GM12878 (cell line): ENCODE measurements around the gene PFKFB2. TPM values are rescaled to one million over a fixed set of nuclear protein-coding genes. Genes with fewer than 3 reads are reported as not detected.

ENCODE experiments used
- ATAC-seq: fragments of 200-7000 bp; cut with Tn5 transposase; 3 replicates; pipeline ENCODE4 v1.9.1; 2020; ENCODE audit warnings: mild to moderate bottlenecking, moderate library complexity
- BruUV-seq: library from RNA; stranded (reverse); fragments of 400-500 nt; replicated peaks from 2 replicates; lab custom pipeline; 2021; lab: Mats Ljungman, UMichigan
- CTCF ChIA-PET: fragments of 300-600 bp; sonication (Branson Sonifier 250); formaldehyde crosslinking; extraction: SDS; loops from one replicate; lab custom pipeline; 2021; ENCODE audit warnings: inconsistent platforms; lab: Yijun Ruan, JAX
- POLR2A ChIA-PET: fragments of 350-600 bp; formaldehyde crosslinking; extraction: SDS; loops from one replicate; lab custom pipeline; 2021; ENCODE audit warnings: inconsistent platforms; lab: Charles Lee
- RAD21 ChIA-PET: fragments of 300-600 bp; sonication (Branson Sonifier 250); formaldehyde crosslinking; loops from one replicate; lab custom pipeline; 2023; ENCODE audit warnings: antibody characterized with exemption; ENCODE audit not compliant: unreplicated experiment; lab: Charles Lee
- SMC1A ChIA-PET: fragments of 300-600 bp; sonication (Branson Sonifier 250); formaldehyde crosslinking; loops from one replicate; lab custom pipeline; 2023; ENCODE audit not compliant: unreplicated experiment, uncharacterized antibody; lab: Charles Lee
- DNase-seq: peaks from one replicate; pipeline ENCODE4 v3.0.0-alpha.2; 2011; ENCODE audit warnings: low read depth, low spot score
- FAIRE-seq: peaks from 3 replicates; lab custom pipeline; 2011; peaks lifted over from hg19 to GRCh38; lab: Jason Lieb, UNC
- H2AFZ ChIP-seq: 2 replicates; pipeline ENCODE4 v1.6.0; 2011; ENCODE audit warnings: low read depth, low read length, control low read depth; ENCODE audit not compliant: control insufficient read depth
- H3K27ac ChIP-seq: 2 replicates; pipeline ENCODE4 v1.5.1; 2011; ENCODE audit warnings: control low read depth; ENCODE audit not compliant: control insufficient read depth, insufficient read depth
- H3K27me3 ChIP-seq, 2 experiments: replicated peaks in 1 of 2; 2 replicates each; pipeline versions ENCODE4 v1.6.0 to v1.6.1; 2011; ENCODE audit warnings: low read length in 1 of 2; ENCODE audit not compliant: control insufficient read depth in 2 of 2, insufficient read depth in 2 of 2
- H3K36me3 ChIP-seq, 2 experiments: 2 replicates each; pipeline ENCODE4 v1.5.1; 2011; ENCODE audit warnings: low read length in 1 of 2; ENCODE audit not compliant: control insufficient read depth in 2 of 2, insufficient read depth in 2 of 2
- H3K4me1 ChIP-seq: 2 replicates; pipeline ENCODE4 v1.6.1; 2011; ENCODE audit warnings: mild to moderate bottlenecking, low read length, moderate library complexity, mixed read lengths; ENCODE audit not compliant: control insufficient read depth, insufficient read depth
- H3K4me2 ChIP-seq: 2 replicates; pipeline ENCODE4 v1.6.0; 2011; ENCODE audit warnings: control low read depth; ENCODE audit not compliant: control insufficient read depth, insufficient read depth
- H3K4me3 ChIP-seq: fragments of 200-600 bp; sonication (generic); 2 replicates; pipeline ENCODE4 v1.5.1; 2016
- H3K79me2 ChIP-seq: 2 replicates; pipeline ENCODE4 v1.6.0; 2011; ENCODE audit warnings: low read length; ENCODE audit not compliant: control insufficient read depth, insufficient read depth
- H3K9ac ChIP-seq: 2 replicates; pipeline ENCODE4 v1.8.0; 2011; ENCODE audit warnings: low read length, control low read depth, mixed read lengths; ENCODE audit not compliant: control insufficient read depth, insufficient read depth
- H3K9me3 ChIP-seq: replicated peaks from 3 replicates; pipeline ENCODE4 v1.5.1; 2011; ENCODE audit warnings: mild to moderate bottlenecking, low read length; ENCODE audit not compliant: control insufficient read depth, insufficient read depth
- H4K20me1 ChIP-seq: 2 replicates; pipeline ENCODE4 v1.6.0; 2011; ENCODE audit not compliant: control insufficient read depth, insufficient read depth
- BACH1 ChIP-seq: fragments of 450-650 bp; IDR thresholded peaks from 2 replicates; pipeline ENCODE4 v1.6.1; 2017; ENCODE audit warnings: mild to moderate bottlenecking, borderline replicate concordance
- CTCF ChIP-seq, 3 experiments: IDR thresholded peaks in 2 of 3; conservative IDR thresholded peaks in 1 of 3; 2 replicates each; pipeline ENCODE4 v1.5.1; 2011; ENCODE audit warnings: low read depth in 3 of 3, low read length in 3 of 3, mild to moderate bottlenecking in 3 of 3, control low read depth in 2 of 3, moderate library complexity in 2 of 3, inconsistent platforms in 1 of 3, mixed read lengths in 1 of 3; ENCODE audit not compliant: control insufficient read depth in 2 of 3, insufficient read depth in 1 of 3; ENCODE audit errors: extremely low read depth in 1 of 3
- EED ChIP-seq: sonication (generic); IDR thresholded peaks from 2 replicates; pipeline ENCODE4 v1.6.1; 2016; ENCODE audit warnings: antibody characterized with exemption, low read depth
- FOXM1 ChIP-seq: IDR thresholded peaks from 2 replicates; pipeline ENCODE4 v1.6.1; 2012; ENCODE audit warnings: low read depth, mild to moderate bottlenecking, inconsistent platforms, low read length, moderate library complexity
- IRF4 ChIP-seq: IDR thresholded peaks from 2 replicates; pipeline ENCODE4 v1.6.1; 2011; ENCODE audit warnings: low read depth, low read length
- IRF5 ChIP-seq: fragments of 450-650 bp; IDR thresholded peaks from 2 replicates; pipeline ENCODE4 v1.6.1; 2017; ENCODE audit warnings: borderline replicate concordance
- JUND ChIP-seq: IDR thresholded peaks from 2 replicates; pipeline ENCODE4 v1.6.1; 2012; ENCODE audit warnings: low read depth, mild to moderate bottlenecking, low read length, improper control_type of control experiment, moderate library complexity
- MEF2B ChIP-seq: fragments of 450-650 bp; IDR thresholded peaks from 2 replicates; pipeline ENCODE4 v1.6.1; 2018; ENCODE audit warnings: mild to moderate bottlenecking, moderate library complexity; ENCODE audit not compliant: partially characterized antibody, poor library complexity, severe bottlenecking
- RCOR1 ChIP-seq: conservative IDR thresholded peaks from 2 replicates; pipeline ENCODE4 v1.6.1; 2012; ENCODE audit warnings: low read depth, low read length, improper control_type of control experiment
- WGBS: methylation state at CpG from one replicate; pipeline ENCODE4 v1.1.6; 2016; ENCODE audit warnings: low lambda C conversion rate; ENCODE audit not compliant: insufficient replicate concordance, insufficient coverage; ENCODE audit errors: missing lambda C conversion rate; 5-methylcytosine and 5-hydroxymethylcytosine counted together
- in situ Hi-C: fragments of 300-500 bp; cut with MboI; formaldehyde crosslinking; loops from 9 replicates; pipeline ENCODE4 v1.14.3; 2018; ENCODE audit warnings: mixed read lengths
- intact Hi-C: fragments of 100-400 bp; cut with micrococcal nuclease; formaldehyde crosslinking; loops from one replicate; pipeline ENCODE4 v1.14.2; 2022; ENCODE audit not compliant: unreplicated experiment
- polyA plus RNA-seq, 11 experiments: library from polyadenylated mRNA; depleted of rRNA in 4 of 11; unstranded in 6 of 11; stranded (reverse) in 5 of 11; fragments of >200 nt; fragmentation: Nextera tagmentation in 4 of 11; fragmentation: Illumina TruSeq in 1 of 11; extraction: Ambion mirVana in 4 of 11; extraction: Trizol in 1 of 11; gene quantifications; 1 replicate in 1 of 11; 2 replicates in 10 of 11; pipeline versions ENCODE4 v1.2.1 to v1.2.3, GENCODE V29; 2011 to 2016; ENCODE audit warnings: inconsistent platforms in 2 of 11, missing spikeins in 2 of 11, low read depth in 1 of 11
- total RNA-seq, 4 experiments: library from RNA; depleted of rRNA in 3 of 4; stranded (reverse); fragments of >200 nt in 3 of 4; fragmentation: Illumina TruSeq in 1 of 4; extraction: Trizol in 1 of 4; gene quantifications; 2 replicates each; pipeline versions ENCODE4 v1.2.1 to v1.2.3, GENCODE V29; 2013 to 2021

The PFKFB2 gene
- total and polyA plus RNA-seq, 10 of the 15 experiments (the other 5 are each of a cell fraction or from before 2014, with no cell fraction given), result 0.40 to 1.3 (median 1.0) TPM

DNA sequence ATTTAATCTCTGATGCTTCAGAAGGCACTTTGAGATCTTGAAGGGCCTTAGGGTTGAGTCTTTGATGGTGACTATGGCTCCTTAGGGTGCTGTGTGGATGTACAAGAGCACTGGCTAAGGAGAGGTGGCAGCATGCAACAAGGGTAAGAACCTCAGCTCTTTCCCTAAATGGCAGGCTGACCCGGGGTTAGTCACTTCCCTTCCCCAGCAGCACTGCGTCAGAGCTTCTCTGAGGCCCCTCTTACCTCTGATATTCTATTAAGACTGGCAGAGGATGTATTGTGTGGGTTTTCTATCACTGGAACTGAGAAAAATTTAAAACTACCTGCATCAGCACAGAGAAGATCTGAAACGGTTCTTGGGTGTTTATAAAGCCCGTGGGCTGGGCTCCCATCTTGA is 32.4 kb upstream of the PFKFB2 start:
- ChIA-PET CTCF (interaction anchor here (1.4 kb wide), 1 partner anchor 16 kb away, joined by 5 read pairs; no protein-coding TSS in a partner anchor), POLR2A (no interaction called here), SMC1A (no interaction called here), RAD21 (no interaction called here)
- no peak overlapping the region for H3K9ac ChIP-seq
- intact Hi-C loops (no loop called here), in situ Hi-C loops (no loop called here)
- no peaks in the 10 kb centered on the region for H3K9me3 ChIP-seq
- DNase-seq (no peak), ATAC-seq (no peak), FAIRE-seq (no peak)
- WGBS, result 23% methylated on average over 4 of the region's 4 CpGs
- no peaks in the 10 kb centered on the region for H3K36me3 ChIP-seq
- no peaks in the 10 kb centered on the region for H4K20me1 ChIP-seq
- TF ChIP-seq BACH1, result no peak
- no peak for TF ChIP-seq JUND
- TF ChIP-seq IRF4, result no peak
- TF ChIP-seq EED, result no peak
- TF ChIP-seq FOXM1, result no peak
- TF ChIP-seq IRF5, result no peak
- no peak for TF ChIP-seq CTCF (IDR thresholded peaks at IDR 0.05 in 2 of 3, conservative IDR thresholded peaks at IDR 0.05 in 1 of 3; ENCODE audit: control insufficient read depth in 2 of 3, extremely low read depth in 1 of 3, insufficient read depth in 1 of 3, low read depth in 3 of 3, low read length in 3 of 3)
- TF ChIP-seq RCOR1, result no peak
- TF ChIP-seq MEF2B, result no peak
- no peak overlapping the region for H3K4me3 ChIP-seq
- no peak overlapping the region for H2AFZ ChIP-seq
- H3K27me3 ChIP-seq, result peaks cover 0 to 4% of the 10 kb centered on the region in 2 experiments; a peak in 3 of 4 replicates
- no peaks in the 10 kb centered on the region for H3K4me1 ChIP-seq
- H3K79me2 ChIP-seq, result no peaks in the 10 kb centered on the region
- no peak overlapping the region for H3K27ac ChIP-seq
- H3K4me2 ChIP-seq, result no peak overlapping the region
- no TSS peak for BruUV-seq
